HG02588 (cell line): ENCODE data around the gene ARHGAP42.

ENCODE experiments used
- ATAC-seq: cut with Tn5 transposase; IDR thresholded peaks from one replicate; pipeline ENCODE4 v1.9.1; 2021; ENCODE audit warnings: mild to moderate bottlenecking, moderate library complexity; ENCODE audit not compliant: unreplicated experiment

ARHGAP42 gene

DNA sequence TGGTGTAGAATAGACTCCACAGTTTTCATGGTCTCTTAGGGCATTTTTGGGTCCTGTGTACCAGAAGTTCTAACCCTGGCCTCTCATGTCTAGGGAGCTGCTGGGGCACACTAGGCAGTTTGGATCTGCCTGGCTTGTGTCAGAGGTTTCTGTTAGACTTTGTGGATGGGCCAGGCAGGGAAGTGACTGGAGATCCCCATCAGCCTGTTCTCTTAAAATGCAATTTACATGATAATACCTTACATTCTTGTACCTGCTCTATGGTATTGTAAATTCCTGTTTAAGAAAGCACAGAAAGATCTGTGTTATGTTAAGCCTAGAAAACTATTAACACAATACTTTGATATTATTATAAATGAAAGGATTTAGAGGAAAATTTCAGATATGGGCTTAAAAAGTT is 104.0 kb downstream of the ARHGAP42 start:
- no peak for ATAC-seq

- no peak for ATAC-seq
These were observed 104.8 kb downstream of the ARHGAP42 start for GRCh38 chr11:100791860-100792259.

DNA sequence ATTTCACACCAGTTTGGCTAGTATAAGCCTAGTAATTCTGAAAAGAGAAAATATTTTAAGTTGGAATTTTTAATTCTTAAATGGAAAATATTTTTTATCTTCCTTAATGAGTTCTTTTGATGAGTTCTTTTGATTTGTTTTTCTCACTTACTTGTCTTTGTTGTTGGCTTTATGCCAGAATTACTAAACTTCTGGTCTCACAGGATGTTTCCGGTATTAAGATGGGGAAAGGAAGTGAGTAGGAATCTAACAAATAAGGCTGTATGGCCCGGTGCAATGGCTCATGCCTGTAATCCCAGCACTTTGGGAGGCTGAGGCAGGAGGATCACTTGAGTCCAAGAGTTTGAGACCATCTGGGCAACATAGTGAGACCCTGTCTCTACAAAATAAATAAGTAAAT is 106.4 kb downstream of the ARHGAP42 start:
- no peak for ATAC-seq

GRCh38 chr11:100794446-100794845 is 107.4 kb downstream of the ARHGAP42 start:
- ATAC-seq, result no peak

DNA sequence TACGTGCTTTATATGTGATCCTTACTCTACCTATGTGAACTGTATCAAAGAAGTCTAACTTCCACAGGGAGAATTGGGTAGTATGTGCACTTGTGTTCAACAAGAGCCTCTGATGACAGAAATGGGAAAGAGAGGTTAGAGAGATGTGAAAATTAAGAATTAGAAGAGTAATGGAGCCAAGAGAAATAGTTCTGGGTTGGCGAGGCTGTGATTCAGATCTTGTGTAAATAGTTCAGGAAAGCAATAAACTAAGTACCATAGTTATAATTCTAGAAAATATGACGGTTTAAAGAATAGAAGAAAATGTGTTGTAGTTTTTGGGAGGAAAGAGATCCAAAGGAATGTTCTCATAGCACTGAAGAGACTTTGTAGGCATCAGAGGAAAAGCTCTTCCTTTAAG is 112.4 kb downstream of the ARHGAP42 start:
- ATAC-seq, result no peak

GRCh38 chr11:100800202-100800601 is 113.1 kb downstream of the ARHGAP42 start:
- ATAC-seq, result no peak

DNA sequence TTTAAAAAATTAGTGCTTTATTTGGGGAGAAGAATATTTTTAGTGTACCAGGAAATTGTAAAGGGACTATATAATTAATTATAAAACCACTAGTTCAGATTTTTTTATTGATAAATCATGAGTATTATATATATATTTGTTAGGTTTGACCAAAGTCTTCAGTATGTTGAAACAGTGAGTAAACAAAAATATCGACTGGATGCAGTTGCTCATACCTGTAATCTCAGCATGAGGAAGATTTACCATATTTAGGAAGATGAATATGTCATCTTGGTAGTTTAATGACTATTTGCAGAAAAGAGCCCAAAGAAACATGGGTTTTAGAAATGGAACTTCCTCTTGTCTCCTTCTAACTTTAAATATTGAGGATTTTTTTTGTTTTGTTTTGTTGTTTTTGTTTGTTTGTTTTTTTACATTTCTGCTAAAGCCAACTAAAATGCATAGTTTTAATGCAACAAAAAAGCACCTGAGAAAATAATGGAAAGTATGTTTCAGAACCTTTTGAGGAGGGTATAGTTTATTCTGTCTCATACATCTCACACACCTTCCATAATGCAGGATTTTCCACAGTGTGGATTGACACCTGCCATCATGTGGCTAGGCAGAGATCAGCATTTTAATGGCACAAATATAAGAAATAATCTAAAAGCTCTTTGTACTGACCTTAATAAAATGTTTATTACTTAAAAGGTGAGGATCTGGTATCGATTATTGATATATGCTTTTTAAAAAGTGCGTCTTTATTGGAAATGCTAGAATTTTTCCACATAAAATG is 114.3 kb downstream of the ARHGAP42 start:
- no peak for ATAC-seq

DNA sequence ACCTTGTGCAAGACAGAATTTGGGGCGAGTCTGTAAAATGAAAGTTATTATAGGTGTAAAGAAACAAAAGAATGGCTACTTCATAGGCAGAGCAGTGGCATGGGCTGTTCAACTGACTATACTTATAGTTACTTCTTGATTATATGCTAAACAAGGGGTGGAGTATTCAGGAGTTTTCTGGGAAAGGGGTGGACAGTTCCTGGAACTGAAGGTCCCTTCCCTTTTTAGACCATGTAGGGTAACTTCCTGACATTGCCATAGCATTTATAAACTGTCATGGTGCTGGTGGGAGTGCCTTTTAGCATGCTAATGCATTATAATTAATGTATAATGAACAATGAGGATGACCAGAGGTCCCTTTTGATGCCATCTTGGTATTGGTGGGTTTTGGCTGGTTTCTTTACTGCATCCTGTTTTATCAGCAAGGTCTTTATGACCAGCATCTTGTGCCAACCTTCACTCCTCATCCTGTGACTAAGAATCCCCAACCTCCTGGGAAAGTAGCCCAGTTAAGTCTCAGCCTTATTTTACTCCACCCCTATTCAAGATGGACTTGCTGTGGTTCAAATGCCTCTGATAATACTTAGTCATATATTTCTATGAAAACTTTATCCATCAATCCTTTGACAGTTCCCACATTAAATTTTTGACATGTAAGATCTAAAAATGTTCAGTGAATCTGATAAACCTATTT is 118.6 kb downstream of the ARHGAP42 start:
- ATAC-seq, result no peak

GRCh38 chr11:100806296-100806695 is 119.2 kb downstream of the ARHGAP42 start:
- no peak for ATAC-seq

DNA sequence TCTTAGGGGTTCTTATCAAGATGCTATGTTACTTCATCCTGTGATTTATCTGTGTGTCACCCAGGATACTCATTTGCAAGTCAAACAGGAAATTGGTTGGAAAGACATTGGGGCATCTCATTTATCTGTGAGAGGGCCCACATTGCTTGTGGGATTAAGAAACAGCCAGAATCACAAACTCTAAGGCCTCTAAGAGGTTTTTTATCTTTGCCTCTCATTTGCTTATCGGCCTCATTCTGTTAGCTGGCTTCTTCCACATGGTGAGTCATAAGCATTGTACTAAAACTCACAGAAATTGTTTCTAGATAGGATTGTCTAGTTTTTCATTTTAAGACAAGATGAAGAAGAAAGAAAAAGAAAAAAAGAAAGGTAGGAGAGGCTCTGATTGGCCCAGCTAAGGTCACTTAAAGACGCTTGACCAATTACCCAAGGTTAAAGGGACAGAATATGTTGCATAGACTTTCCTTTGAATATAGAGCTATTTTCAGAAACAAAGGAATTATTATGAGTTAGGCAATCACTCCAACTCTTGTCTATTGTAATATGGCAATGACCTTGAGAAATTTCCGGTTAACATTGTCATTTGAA is 121.9 kb downstream of the ARHGAP42 start:
- ATAC-seq, result no peak

GRCh38 chr11:100810146-100810545 is 123.1 kb downstream of the ARHGAP42 start:
- ATAC-seq, result no peak

DNA sequence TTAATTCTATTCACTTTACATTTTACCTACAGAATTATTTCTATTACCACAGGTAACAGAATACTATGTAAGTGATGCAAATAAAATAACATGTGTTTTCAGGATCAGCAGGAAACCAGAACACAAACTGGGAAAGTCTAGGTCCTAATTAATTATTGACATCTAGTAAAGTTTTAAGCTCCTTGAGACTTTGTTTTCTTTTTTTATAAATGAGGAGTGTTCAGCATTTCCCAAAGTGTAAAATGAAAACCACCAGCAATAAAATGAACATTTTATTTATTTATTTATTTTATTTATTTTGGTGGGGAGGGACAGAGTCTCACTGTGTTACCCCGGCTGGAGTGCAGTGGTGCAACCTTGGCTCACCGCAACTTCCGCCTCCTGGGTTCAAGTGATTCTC is 123.6 kb downstream of the ARHGAP42 start:
- ATAC-seq, result no peak

DNA sequence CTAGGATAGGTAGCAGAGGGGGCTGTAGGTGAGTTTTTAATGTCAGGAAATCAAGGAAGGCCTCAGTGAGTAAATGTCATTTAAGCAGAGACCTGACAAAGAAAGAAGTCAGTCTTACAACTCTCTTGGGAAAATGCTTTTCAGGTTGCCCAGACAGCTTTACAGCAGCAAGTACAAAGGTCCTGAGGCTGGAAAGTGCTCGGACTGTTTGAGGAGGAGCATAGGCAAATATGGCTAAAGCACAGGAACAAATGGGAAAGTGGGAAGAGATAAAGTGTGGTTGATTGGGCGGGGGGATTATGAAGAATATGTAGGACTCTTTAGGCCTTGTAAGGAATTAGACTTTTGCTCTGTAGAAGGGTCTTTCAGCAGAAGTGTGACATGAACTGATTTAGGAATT is 125.4 kb downstream of the ARHGAP42 start:
- ATAC-seq, result no peak

- ATAC-seq, result no peak
These were observed 128.8 kb downstream of the ARHGAP42 start for GRCh38 chr11:100815787-100816330.

GRCh38 chr11:100816823-100817222 is 129.7 kb downstream of the ARHGAP42 start:
- no peak for ATAC-seq

DNA sequence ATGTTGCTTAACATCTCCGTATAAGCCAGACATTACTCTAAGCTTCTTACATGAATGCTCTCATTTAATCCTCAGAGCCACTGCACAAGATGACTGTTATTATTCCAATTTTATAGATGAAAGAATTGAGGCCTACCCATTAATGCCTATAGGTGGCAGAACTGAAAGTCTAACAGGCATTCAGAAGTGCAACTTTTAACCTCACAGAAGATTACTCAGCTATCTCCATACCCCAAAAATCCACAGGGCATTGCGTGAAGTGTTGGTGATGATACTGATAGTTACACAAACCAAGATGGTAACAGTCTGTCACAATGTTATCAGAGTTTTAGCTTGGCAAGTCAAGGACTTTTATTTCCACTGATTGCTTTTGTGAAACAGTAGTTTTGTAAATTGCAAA is 130.5 kb downstream of the ARHGAP42 start:
- ATAC-seq, result no peak

- ATAC-seq, result no peak
These were observed 133.5 kb downstream of the ARHGAP42 start for GRCh38 chr11:100820621-100821020.

- ATAC-seq, result no peak
These were observed 134.1 kb downstream of the ARHGAP42 start for GRCh38 chr11:100821198-100821597.

GRCh38 chr11:100823360-100823759 is 136.3 kb downstream of the ARHGAP42 start:
- ATAC-seq, result no peak

- no peak for ATAC-seq
These were observed 137.1 kb downstream of the ARHGAP42 start for GRCh38 chr11:100824041-100824809.

DNA sequence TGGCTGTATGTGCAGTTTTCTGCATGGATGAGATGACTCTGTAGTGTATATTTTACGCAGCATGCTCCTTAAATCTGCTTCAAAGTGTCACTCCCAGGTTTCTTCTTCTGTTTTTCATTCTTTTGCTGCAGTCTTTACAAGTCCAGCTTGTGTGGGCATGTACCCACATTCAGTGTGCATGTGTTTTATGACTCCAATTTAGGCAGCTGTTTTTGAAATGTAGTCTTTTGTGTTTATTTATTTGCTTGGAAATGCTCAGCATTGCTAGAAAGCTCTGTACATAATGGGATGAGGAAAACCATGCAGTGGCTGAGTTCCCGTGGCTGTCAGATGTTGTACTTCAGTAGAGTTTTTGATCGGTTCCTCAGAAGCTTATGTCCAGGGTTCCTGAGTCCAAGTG is 138.5 kb downstream of the ARHGAP42 start:
- ATAC-seq, result no peak
